Mucosa of descending colon (tissue), 3 donors: ENCODE results near the gene CHN2. TPM values are rescaled to one million over a fixed set of nuclear protein-coding genes. Genes with fewer than 3 reads are reported as not detected.

ENCODE experiments used
- ATAC-seq: fragments of 200-7000 bp; cut with Tn5 transposase; one replicate; pipeline ENCODE4 v1.9.1; 2020; ENCODE audit warnings: mild to moderate bottlenecking, moderate library complexity
- DNase-seq, 3 donors: peaks; one replicate each; pipeline ENCODE4 v3.0.0-alpha.2; 2020
- H3K36me3 ChIP-seq: fragments of 200-600 bp; one replicate; pipeline ENCODE4 v1.8.0; 2021; ENCODE audit warnings: low read depth, mild to moderate bottlenecking
- H3K4me1 ChIP-seq: fragments of 200-600 bp; one replicate; pipeline ENCODE4 v1.8.0; 2021; ENCODE audit warnings: low read depth, mild to moderate bottlenecking
- H3K4me3 ChIP-seq: fragments of 200-600 bp; one replicate; pipeline ENCODE4 v1.8.0; 2021; ENCODE audit warnings: mild to moderate bottlenecking
- H3K9me3 ChIP-seq: fragments of 200-600 bp; one replicate; pipeline ENCODE4 v1.8.0; 2021; ENCODE audit warnings: mild to moderate bottlenecking
- CTCF ChIP-seq: fragments of 200-600 bp; IDR thresholded peaks from one replicate; pipeline ENCODE4 v1.8.0; 2022; ENCODE audit warnings: antibody characterized with exemption, mild to moderate bottlenecking
- intact Hi-C, 2 donors: fragments of 100-400 bp; cut with DNase I in 1 of 2; cut with micrococcal nuclease in 1 of 2; formaldehyde crosslinking; loops; one replicate each; pipeline versions ENCODE4 v1.11.0 to v1.11.1; 2022; cut with DNase I, micrococcal nuclease
- total RNA-seq, 3 donors: library from RNA; stranded (reverse); fragmentation: NEBNext Ultra II Directional in 2 of 3; extraction: Animal tissue kit (Norgen Biotek cat#: 25700) in 2 of 3; gene quantifications; one replicate each; pipeline versions ENCODE4 v1.2.1 to v1.2.4, GENCODE V29; 2021 to 2023
- donor health status: DM: no; HTN: no; CAD: no; lungs with moderate emphysema.
- donor health status: DM: no; HTN: no; CAD: no.
- donor health status: DM: no; HTN: yes; CAD: no.

The CHN2 gene
- total RNA-seq, 3 donors from 2014 or later, result 18.7 to 41.5 (median 27.6) TPM

GRCh38 chr7:29214056-29214455 lies 19.5 kb downstream of the CHN2 start:
- H3K9me3 ChIP-seq, result no peaks in the 10 kb centered on the region
- no peak for ATAC-seq
- no peak for DNase-seq
- no peaks in the 10 kb centered on the region for H3K36me3 ChIP-seq
- no peak overlapping the region for H3K4me3 ChIP-seq
- no peaks in the 10 kb centered on the region for H3K4me1 ChIP-seq
- intact Hi-C loops, result no loop called here
- TF ChIP-seq CTCF, result no peak

- no peak for DNase-seq
Measured at GRCh38 chr7:29214816-29215215, 20.2 kb downstream of the CHN2 start.

GRCh38 chr7:29216128-29216527 lies 21.6 kb downstream of the CHN2 start:
- Histone ChIP-seq H3K4me3 (no peak overlapping the region), H3K36me3 (no peaks in the 10 kb centered on the region), H3K9me3 (no peaks in the 10 kb centered on the region), H3K4me1 (no peaks in the 10 kb centered on the region)
- intact Hi-C loops, result no loop called here
- no peak for TF ChIP-seq CTCF
- no peak for DNase-seq
- ATAC-seq, result no peak

More at GRCh38 chr7:29214816-29215215, 20.2 kb downstream of the CHN2 start:
- Histone ChIP-seq H3K36me3 (no peaks in the 10 kb centered on the region), H3K4me3 (no peak overlapping the region), H3K9me3 (no peaks in the 10 kb centered on the region), H3K4me1 (no peaks in the 10 kb centered on the region)
- ATAC-seq, result no peak
- TF ChIP-seq CTCF, result no peak
- intact Hi-C loops, result no loop called here

GRCh38 chr7:29217113-29217512 lies 22.5 kb downstream of the CHN2 start:
- H3K4me3 ChIP-seq, result no peak overlapping the region
- ATAC-seq (no peak), DNase-seq (no peak)
- H3K4me1 ChIP-seq, result no peaks in the 10 kb centered on the region
- intact Hi-C loops, result no loop called here
- no peaks in the 10 kb centered on the region for H3K9me3 ChIP-seq
- no peak for TF ChIP-seq CTCF
- no peaks in the 10 kb centered on the region for H3K36me3 ChIP-seq

GRCh38 chr7:29224726-29225125 lies 30.2 kb downstream of the CHN2 start:
- DNase-seq (no peak), ATAC-seq (no peak)
- Histone ChIP-seq H3K9me3 (no peaks in the 10 kb centered on the region), H3K36me3 (no peaks in the 10 kb centered on the region), H3K4me3 (no peak overlapping the region), H3K4me1 (no peaks in the 10 kb centered on the region)
- no peak for TF ChIP-seq CTCF
- intact Hi-C loops, result no loop called here
